ENCODE results near the gene UBR3. TPM values are rescaled to one million over a fixed set of nuclear protein-coding genes. Genes with fewer than 3 reads are reported as not detected.
"Not testable (repeated sequence)": the region's sequence is repeated elsewhere in the genome, so short reads cannot be mapped to it uniquely, and the experiment has no call there.

UBR3 gene
- 34.0 and 109 TPM in 2 replicates for total RNA-seq

DNA sequence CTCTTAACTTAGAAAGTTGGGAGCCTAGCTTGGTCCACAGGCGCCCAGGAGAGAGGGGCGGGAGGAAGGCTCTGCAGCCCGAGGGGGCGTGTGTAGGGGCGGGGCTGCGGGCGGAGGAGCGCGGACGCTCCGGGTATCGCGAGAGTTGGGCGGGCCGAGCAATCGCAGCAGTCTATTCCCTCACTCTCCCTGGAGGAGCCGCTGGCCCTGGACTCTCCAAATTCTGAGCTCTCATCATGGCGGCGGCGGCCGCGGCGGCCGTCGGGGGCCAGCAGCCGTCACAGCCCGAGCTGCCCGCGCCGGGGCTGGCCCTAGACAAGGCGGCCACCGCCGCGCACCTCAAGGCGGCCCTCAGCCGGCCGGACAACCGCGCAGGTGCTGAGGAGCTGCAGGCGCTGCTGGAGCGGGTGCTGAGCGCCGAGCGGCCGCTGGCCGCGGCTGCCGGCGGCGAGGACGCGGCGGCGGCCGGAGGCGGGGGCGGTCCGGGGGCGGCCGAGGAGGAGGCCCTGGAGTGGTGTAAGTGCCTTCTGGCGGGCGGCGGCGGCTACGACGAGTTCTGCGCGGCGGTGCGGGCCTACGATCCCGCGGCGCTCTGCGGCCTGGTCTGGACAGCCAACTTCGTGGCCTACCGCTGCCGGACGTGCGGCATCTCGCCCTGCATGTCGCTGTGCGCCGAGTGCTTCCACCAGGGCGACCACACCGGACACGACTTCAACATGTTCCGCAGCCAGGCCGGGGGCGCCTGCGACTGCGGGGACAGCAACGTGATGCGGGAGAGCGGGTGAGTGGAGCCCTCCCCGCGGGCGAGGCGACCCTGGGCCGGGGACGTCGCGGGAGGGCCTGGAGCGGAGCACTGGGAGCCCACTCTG lies at the start of gene UBR3:
Gene UBR3 (plus strand): TSS at position 183 of the 869 bp plus-strand sequence. CDS start 54 bp downstream, at position 237.
- DNase-seq (ENCODE audit: low read depth in 2 of 2), result peak; percentile 94 to 96

- DNase-seq (ENCODE audit: low read depth in 2 of 2), result peak in 1 of 2 donors; percentile 29
These were observed 48.8 kb upstream of the UBR3 start for GRCh38 chr2:169778446-169778845.

DNA sequence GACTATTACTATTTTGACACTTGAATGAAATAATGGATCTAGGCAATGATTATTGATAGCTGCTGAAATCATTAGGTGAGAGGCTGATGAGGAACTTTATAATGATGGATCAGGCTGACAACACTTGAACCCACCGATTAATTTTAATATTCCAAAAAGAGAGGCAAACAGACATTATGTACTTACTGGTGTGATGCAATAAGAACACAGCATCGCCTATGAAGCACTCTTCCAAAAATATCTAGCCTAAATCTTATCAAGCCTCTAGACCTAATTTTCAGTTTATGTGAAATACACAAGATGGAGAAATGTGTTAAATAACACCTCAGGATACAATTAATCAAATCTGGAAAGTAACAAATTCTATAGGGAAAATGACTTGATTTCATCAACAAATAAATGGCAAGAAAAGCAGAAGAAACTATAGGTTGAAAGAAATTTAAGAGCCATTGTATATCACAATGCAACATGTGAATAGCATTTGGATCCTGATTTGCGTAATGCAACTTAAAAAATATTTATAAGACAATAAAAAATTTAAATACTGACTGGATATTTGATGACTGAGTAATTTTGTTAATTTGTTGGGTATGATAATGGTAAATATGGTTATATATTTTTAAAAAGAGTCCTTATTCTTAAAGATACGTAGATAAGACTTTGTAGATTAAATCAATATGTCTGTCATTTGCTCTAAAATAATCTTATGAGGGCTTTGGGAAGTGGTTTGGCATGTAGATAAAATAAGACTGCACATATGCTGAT lies 45.8 kb upstream of the UBR3 start:
- no peak for DNase-seq (ENCODE audit: low read depth in 2 of 2)

DNA sequence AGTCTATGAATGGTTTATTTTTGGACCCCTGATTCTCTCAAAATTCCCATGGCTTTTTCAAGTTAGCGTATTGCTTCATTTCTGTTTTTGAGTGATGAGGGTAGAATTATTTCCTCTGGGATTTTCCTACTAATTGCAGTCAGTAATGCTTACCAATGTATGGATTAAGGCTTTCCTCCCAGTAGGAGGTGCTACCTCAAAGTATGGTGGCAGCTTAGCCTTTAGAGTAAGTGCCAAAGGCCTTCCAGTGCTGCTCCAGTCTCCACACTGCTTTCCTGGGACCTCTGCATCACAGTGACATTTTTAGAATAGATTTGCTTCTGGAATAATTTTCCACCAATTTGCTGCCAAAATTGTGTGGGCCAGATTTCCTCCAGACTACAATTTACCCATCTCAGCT lies 44.7 kb upstream of the UBR3 start:
- DNase-seq (ENCODE audit: low read depth in 2 of 2), result no peak

DNA sequence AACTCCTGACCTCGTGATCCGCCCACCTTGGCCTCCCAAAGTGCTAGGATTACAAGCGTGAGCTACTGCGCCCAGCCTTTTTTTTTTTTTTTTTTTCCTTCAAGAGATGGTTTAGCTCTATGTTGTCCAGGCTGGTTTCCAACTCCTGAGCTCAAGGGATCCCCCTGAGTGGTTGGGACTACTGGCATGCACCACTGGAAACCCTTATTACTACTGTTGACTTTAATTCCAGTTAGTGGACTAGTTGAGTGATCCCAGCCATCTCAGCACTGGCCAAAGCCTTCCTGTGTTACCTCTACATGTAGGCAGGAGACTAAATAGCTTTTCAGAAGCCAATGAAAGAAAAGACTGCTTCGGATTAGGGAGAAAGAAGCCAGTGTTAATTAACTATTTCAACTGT lies 36.7 kb upstream of the UBR3 start:
- no peak for DNase-seq (ENCODE audit: low read depth in 2 of 2)

DNA sequence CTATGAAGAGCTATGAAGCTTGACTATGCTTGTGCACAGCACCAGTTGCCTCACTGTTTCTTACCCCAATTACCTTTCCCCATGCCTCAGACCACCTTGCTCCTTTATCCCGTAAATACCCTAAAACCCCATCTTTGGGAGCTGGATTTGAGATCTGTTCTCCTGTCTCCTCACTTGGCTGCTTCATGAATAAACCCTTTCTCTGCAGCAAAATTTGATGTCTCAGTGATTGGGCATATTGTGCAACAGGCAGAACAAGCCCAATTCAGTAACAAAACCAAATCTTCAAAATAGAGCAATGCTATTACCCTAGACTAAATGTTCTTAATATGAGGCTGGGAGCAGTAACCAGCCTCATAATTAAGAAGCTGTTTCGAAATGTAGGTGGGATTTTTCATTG lies 32.1 kb upstream of the UBR3 start:
- no peak for DNase-seq (ENCODE audit: low read depth in 2 of 2)

DNA sequence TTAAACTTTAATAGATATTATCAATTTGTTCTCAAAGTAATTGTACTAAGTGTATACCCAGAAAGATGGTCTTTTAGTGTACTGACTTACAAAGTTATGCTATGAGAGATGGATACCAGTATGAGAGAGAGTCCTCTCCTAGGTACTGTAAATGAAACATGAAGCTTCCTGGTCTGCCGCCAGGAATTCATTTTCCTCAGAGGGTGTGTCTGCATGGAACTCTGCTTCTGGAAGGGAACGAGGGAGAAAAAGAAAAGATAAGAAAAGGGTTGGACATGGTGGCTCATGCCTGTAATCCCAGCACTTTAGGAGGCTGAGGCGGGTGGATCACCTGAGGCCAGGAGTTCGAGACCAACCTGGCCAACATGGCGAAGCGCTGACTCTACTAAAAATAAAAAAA lies 30.8 kb upstream of the UBR3 start:
- DNase-seq (ENCODE audit: low read depth in 2 of 2), result no peak

- DNase-seq (ENCODE audit: low read depth in 2 of 2), result no peak
These were observed 29.7 kb upstream of the UBR3 start for GRCh38 chr2:169797601-169798000.

- DNase-seq (ENCODE audit: low read depth in 2 of 2), result no peak
These were observed 28.9 kb upstream of the UBR3 start for GRCh38 chr2:169798397-169798717.

- peak; percentile 92 to 93 for DNase-seq (ENCODE audit: low read depth in 2 of 2)
These were observed 28.3 kb upstream of the UBR3 start, which contains the start of gene SSB for GRCh38 chr2:169798718-169799592. TSS of gene SSB (plus strand) at chr2:169798871. CDS start at chr2:169800961, 2,090 bp downstream.

DNA sequence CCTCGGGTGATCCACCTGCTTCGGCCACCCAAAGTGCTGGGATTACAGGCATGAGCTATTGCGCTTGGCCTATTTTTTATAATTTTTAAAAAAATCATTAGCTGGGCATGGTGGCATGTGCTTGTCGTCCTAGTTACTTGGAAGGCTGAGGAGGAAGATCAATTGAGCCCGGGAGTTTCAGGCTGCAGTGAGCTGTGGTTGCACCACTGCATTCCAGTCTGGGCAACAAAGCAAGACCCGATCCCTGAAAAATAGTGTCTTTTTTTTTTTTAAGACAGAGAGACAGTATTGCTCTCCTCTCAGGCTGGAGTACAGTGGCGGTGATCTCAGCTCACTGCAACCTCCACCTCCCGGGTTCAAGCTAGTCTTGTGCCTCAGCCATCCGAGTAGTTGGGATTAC lies 23.8 kb upstream of the UBR3 start:
- no peak for DNase-seq (ENCODE audit: low read depth in 2 of 2)

- DNase-seq (ENCODE audit: low read depth in 2 of 2), result no peak
These were observed 20.7 kb upstream of the UBR3 start for GRCh38 chr2:169806586-169806985.

DNA sequence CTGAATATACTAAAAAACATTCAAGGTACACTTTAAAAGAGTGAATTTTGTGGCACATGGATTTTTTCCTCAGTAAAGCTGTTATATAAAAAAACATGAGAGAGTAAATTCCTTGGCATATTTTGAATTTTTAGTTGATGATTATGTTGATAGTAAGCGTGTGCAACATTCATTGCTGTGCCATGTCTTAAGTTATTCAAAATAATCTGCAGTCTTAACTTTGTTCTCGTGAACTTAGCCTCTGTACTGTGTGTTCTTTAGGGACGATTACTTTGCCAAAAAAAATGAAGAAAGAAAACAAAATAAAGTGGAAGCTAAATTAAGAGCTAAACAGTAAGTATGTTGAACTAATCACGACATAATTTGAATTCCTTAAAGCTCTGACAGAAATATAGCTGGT lies 19.0 kb upstream of the UBR3 start:
- no peak for DNase-seq (ENCODE audit: low read depth in 2 of 2)

- DNase-seq (ENCODE audit: low read depth in 2 of 2), result peak in 1 of 2 donors; percentile 79
These were observed 11.4 kb upstream of the UBR3 start for GRCh38 chr2:169815849-169816248.

DNA sequence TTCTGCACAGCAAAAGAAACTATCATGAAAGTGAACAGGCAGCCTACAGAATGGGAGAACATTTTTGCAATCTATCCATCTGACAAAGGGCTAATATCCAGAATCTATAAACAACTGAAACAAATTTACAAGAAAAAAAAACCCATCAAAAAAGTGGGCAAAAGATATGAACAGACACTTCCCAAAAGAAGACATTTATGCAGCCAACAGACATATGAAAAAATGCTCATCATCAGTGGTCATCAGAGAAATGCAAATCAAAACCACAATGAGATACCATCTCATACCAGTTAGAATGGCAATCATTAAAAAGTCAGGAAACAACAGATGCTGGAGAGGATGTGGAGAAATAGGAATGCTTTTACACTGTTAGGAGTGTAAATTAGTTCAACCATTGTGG lies 10.3 kb upstream of the UBR3 start:
- not testable (repeated sequence) for DNase-seq (ENCODE audit: low read depth in 2 of 2)

GRCh38 chr2:169817369-169817768 lies 9.9 kb upstream of the UBR3 start:
- DNase-seq (ENCODE audit: low read depth in 2 of 2), result not testable (repeated sequence)

- DNase-seq (ENCODE audit: low read depth in 2 of 2), result no peak
These were observed 9.0 kb upstream of the UBR3 start for GRCh38 chr2:169818241-169818640.

DNA sequence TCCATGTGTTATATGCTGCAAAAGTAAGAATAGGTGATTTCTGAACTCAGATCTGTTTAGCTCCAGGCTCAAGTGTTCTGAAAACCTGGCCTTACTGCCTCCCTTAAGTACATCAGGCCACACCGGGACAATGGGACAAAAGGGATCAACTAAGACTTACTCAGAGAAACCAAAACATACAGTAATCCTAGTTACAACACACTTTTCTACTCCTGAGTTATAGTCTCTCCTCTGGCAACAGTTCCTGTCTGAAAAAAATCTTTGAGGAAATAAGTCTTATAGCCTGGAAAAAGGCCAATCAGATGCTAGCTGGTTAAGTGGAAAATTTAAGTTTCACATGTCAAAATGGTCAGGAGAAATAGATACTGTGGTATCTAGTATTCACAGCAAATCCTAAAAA lies 8.1 kb upstream of the UBR3 start:
- DNase-seq (ENCODE audit: low read depth in 2 of 2), result peak; percentile 41 to 64

DNA sequence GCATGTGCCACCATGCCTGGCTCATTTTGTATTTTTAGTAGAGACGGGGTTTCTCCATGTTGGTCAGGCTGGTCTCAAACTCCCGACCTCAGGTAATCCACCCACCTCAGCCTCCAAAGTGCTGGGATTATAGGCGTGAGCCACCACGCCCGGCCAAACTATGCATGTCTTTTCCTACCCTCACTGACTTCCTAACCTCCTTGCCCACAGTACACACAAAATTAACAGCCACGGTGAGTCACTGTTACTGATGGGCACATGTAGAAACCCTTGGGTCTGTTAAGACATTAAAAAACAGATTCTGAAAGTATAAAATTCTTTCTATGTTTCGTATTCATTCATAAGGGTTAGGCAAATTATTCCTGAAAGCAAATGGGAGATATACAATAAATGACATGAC lies 7.2 kb upstream of the UBR3 start:
- peak in 1 of 2 donors; percentile 41 for DNase-seq (ENCODE audit: low read depth in 2 of 2)

DNA sequence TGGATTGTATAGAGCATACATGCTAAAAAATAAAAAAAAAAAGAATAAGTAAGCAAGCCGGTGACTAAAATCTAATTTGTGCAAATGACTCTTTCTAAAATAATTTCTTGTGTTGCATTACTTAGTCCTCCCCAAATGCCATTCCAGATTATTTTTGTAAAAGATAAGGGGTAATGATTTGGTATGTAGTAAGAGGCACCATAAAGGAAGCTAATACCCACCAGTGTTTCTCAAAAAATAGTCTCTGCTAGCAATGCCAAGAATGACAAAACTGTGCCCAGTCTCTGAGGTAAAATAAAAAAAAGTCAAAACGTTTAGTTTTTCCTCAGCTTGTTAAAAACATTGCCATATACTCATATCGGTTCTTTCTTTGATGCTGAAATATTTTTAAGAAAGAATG lies 5.2 kb upstream of the UBR3 start:
- DNase-seq (ENCODE audit: low read depth in 2 of 2), result no peak

GRCh38 chr2:169822785-169823392 lies 4.4 kb upstream of the UBR3 start:
- DNase-seq (ENCODE audit: low read depth in 2 of 2), result no peak
